ENCODE data around the gene IL1B.

IL1B gene

GRCh38 chr2:112850588-112850987, 14.0 kb upstream of the IL1B start:
- TF ChIP-seq, protein P1, sequence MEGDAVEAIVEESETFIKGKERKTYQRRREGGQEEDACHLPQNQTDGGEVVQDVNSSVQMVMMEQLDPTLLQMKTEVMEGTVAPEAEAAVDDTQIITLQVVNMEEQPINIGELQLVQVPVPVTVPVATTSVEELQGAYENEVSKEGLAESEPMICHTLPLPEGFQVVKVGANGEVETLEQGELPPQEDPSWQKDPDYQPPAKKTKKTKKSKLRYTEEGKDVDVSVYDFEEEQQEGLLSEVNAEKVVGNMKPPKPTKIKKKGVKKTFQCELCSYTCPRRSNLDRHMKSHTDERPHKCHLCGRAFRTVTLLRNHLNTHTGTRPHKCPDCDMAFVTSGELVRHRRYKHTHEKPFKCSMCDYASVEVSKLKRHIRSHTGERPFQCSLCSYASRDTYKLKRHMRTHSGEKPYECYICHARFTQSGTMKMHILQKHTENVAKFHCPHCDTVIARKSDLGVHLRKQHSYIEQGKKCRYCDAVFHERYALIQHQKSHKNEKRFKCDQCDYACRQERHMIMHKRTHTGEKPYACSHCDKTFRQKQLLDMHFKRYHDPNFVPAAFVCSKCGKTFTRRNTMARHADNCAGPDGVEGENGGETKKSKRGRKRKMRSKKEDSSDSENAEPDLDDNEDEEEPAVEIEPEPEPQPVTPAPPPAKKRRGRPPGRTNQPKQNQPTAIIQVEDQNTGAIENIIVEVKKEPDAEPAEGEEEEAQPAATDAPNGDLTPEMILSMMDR (conservative IDR thresholded peaks at IDR 0.05; ENCODE audit: low read depth, low read length) = no peak
- no peak for DNase-seq (ENCODE audit: low read depth)
- no peak overlapping the region for H3K4me3 ChIP-seq (ENCODE audit: low read depth, low read length)

- H3K4me3 ChIP-seq (ENCODE audit: low read depth, low read length) = no peak overlapping the region
- TF ChIP-seq, protein P1 (conservative IDR thresholded peaks at IDR 0.05; ENCODE audit: low read depth, low read length) = no peak
- DNase-seq (ENCODE audit: low read depth) = no peak
Observed at GRCh38 chr2:112849956-112850355, 13.4 kb upstream of the IL1B start.

- no peak overlapping the region for H3K4me3 ChIP-seq (ENCODE audit: low read depth, low read length)
- TF ChIP-seq, protein P1 (conservative IDR thresholded peaks at IDR 0.05; ENCODE audit: low read depth, low read length) = no peak
- no peak for DNase-seq (ENCODE audit: low read depth)
Observed at GRCh38 chr2:112848833-112849232, 12.3 kb upstream of the IL1B start.

GRCh38 chr2:112846031-112846430, 9.5 kb upstream of the IL1B start:
- TF ChIP-seq, protein P1 (conservative IDR thresholded peaks at IDR 0.05; ENCODE audit: low read depth, low read length) = no peak
- no peak for DNase-seq (ENCODE audit: low read depth)
- no peak overlapping the region for H3K4me3 ChIP-seq (ENCODE audit: low read depth, low read length)

GRCh38 chr2:112843836-112844235, 7.3 kb upstream of the IL1B start:
- TF ChIP-seq, protein P1 (conservative IDR thresholded peaks at IDR 0.05; ENCODE audit: low read depth, low read length) = no peak
- H3K4me3 ChIP-seq (ENCODE audit: low read depth, low read length) = no peak overlapping the region
- no peak for DNase-seq (ENCODE audit: low read depth)

DNA sequence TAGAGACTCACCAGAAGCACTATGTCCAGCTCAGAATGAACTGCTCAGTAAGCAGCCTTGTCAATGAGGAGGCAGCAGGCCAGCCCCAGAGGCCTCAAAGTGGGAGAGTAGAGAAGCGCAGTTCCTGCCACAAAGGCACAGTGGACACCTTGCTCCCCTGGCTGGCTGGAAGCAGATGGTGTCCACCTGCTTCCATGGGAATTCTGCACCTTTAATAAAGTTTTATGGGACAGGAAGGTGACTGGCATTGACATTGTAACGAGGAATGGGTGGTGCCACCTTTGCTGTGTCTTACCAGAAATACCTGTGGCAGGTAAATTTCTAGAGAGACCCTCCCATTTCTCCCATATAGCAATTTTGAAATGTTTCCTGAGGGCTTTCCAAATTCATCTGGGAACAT, 6.7 kb upstream of the IL1B start:
- H3K4me3 ChIP-seq (ENCODE audit: low read depth, low read length) = no peak overlapping the region
- TF ChIP-seq, protein P1 (conservative IDR thresholded peaks at IDR 0.05; ENCODE audit: low read depth, low read length) = no peak
- no peak for DNase-seq (ENCODE audit: low read depth)

GRCh38 chr2:112841295-112842044, 4.9 kb upstream of the IL1B start:
- TF ChIP-seq, protein P1 (conservative IDR thresholded peaks at IDR 0.05; ENCODE audit: low read depth, low read length) = no peak
- no peak overlapping the region for H3K4me3 ChIP-seq (ENCODE audit: low read depth, low read length)
- no peak for DNase-seq (ENCODE audit: low read depth)
